ENCODE data around the gene NT5DC3.

The NT5DC3 gene

DNA sequence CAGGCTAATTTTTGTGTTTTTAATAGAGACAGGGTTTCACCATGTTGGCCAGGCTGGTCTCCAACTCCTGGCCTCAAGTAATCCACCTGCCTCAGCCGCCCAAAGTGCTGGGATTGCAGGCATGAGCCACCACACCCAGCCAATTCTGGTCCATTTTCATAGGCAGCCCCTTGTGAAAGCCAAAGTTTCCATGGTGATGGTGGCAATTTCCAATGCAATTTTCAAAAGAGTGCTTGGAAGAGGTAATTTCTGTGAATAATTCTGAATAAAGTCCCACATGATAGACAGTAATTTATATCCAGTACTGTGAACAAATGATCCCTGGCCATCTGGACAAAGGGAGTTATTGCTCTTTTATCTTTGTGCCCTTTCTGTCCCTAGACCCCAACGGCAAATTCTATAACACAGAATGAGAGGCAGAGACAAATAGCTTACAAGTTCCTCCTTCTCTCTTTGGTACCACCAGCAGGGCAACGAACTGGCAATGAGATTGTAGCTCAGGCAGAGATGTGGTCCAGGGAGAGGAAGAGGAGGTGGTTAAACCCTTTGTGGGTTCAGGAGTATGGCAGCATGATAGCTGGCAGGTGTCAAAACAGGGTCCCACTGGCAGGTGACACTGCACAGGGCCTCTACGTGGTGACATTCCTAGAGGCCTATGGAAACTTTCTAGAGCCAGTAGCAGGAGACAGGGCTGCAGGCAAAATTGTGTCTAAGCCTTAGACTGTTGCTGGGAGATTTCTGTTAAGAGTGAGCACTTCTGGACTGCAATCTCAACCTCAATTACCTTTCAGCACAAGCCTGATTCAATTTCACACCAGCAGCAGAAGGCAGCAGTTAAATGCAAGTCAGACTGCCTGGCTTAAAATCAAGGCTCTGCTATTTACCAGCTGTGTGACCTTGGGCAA is 46.5 kb downstream of the NT5DC3 start:
- TF ChIP-seq, protein P1, sequence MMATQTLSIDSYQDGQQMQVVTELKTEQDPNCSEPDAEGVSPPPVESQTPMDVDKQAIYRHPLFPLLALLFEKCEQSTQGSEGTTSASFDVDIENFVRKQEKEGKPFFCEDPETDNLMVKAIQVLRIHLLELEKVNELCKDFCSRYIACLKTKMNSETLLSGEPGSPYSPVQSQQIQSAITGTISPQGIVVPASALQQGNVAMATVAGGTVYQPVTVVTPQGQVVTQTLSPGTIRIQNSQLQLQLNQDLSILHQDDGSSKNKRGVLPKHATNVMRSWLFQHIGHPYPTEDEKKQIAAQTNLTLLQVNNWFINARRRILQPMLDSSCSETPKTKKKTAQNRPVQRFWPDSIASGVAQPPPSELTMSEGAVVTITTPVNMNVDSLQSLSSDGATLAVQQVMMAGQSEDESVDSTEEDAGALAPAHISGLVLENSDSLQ (IDR thresholded peaks at IDR 0.05) = no peak
- TF ChIP-seq SP1 (IDR thresholded peaks at IDR 0.05) (no peak), FOXK2 (IDR thresholded peaks at IDR 0.05) (no peak)
- CTCF ChIA-PET = no interaction called here
- POLR2A ChIA-PET = no interaction called here
- DNase-seq (ENCODE audit: extremely low spot score) = no peak

DNA sequence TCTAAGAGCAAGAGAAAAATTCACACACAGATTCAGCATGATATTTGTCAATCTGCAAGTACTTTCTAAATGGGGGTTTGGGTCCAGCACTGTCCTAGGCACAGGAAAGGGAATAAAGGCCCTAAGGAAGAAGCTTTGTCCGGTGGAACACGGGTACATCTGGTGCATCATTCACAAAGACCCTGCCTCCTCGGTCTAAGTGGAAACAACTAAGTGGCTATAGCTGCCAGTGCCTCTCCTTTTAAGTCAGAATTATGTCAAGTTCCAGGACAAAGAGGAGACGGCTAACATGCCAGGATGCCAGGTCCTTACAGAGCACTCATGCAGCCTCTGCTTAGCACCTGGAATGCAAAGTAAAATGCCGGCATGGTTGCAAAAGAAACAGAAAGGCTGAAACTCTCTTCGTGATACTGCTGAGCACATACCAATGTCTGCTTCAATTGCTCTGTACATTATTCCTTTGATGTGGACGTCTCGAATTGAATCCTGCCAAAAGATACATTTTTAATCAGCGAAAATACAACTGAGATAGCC is 47.5 kb downstream of the NT5DC3 start:
- CTCF ChIA-PET = no interaction called here
- no peak for DNase-seq (ENCODE audit: extremely low spot score)
- POLR2A ChIA-PET = no interaction called here
- no peak for TF ChIP-seq NFRKB (IDR thresholded peaks at IDR 0.05)
- no peak for TF ChIP-seq SP1 (IDR thresholded peaks at IDR 0.05)
- TF ChIP-seq BHLHE40 (IDR thresholded peaks at IDR 0.05; ENCODE audit: borderline replicate concordance) = no peak
- no peak for TF ChIP-seq ELF4 (IDR thresholded peaks at IDR 0.05)
- no peak for TF ChIP-seq LEF1 (IDR thresholded peaks at IDR 0.05; ENCODE audit: borderline replicate concordance)
- TF ChIP-seq L3MBTL2 (conservative IDR thresholded peaks at IDR 0.05) = no peak
- TF ChIP-seq ARNT (IDR thresholded peaks at IDR 0.05) = no peak
- TF ChIP-seq HDGF (IDR thresholded peaks at IDR 0.05; ENCODE audit: borderline replicate concordance) = no peak
- no peak for TF ChIP-seq TARDBP (IDR thresholded peaks at IDR 0.05)
- TF ChIP-seq FOXM1 (IDR thresholded peaks at IDR 0.05; ENCODE audit: borderline replicate concordance) = no peak
- TF ChIP-seq FOXA1 (IDR thresholded peaks at IDR 0.05) = no peak
- no peak for TF ChIP-seq ZNF384 (IDR thresholded peaks at IDR 0.05)
- TF ChIP-seq, protein P1 (IDR thresholded peaks at IDR 0.05) = no peak

DNA sequence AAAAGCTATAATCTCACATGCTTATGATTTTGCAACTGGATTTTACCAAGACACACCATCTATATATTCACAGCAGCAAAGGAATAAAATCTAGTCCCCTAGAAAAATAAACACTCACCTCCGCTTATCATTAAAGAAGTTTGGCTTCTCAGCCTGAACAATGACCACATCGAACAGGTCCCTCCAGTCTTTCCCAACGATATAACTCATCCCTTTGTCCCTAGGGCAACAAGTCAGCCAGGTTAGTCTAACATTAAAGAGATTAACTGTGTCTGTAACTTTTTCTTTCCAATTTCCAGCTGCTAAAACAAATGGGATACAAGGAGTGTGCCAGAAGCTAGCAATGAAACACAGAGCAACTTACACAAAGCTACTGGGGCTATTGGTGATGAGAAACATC is 48.0 kb downstream of the NT5DC3 start:
- no peak for TF ChIP-seq SUZ12 (IDR thresholded peaks at IDR 0.05)
- CTCF ChIA-PET = no interaction called here
- no peak for DNase-seq (ENCODE audit: extremely low spot score)
- POLR2A ChIA-PET = no interaction called here

DNA sequence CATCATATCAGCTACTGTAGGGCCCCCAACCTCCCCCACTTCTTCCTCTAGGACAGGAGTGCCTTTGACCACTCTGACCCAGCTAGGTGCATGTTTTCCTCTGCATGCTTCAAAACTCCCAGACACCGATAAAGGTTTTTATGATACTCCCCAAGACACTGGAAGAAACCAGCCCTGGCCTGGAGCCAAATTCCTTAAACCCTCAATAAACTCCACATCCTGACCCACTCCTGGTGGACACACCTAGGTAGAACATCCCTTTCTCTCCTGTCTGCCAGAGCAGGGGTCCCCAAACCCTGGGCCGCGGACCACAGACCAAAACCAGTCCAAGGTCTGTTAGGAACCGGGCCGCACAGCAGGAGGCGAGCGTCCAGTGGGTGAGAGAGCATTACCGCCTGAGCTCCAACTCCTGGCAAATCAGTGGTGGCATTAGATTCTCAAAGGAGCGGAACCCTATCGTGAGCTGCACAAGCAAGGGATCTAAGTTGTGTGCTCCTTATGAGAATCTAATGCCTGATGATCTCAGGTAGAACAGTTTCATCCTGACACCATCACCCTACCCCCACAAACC is 49.6 kb downstream of the NT5DC3 start:
- TF ChIP-seq SP1 (IDR thresholded peaks at IDR 0.05) = no peak
- POLR2A ChIA-PET = no interaction called here
- CTCF ChIA-PET = no interaction called here
- no peak for DNase-seq (ENCODE audit: extremely low spot score)

DNA sequence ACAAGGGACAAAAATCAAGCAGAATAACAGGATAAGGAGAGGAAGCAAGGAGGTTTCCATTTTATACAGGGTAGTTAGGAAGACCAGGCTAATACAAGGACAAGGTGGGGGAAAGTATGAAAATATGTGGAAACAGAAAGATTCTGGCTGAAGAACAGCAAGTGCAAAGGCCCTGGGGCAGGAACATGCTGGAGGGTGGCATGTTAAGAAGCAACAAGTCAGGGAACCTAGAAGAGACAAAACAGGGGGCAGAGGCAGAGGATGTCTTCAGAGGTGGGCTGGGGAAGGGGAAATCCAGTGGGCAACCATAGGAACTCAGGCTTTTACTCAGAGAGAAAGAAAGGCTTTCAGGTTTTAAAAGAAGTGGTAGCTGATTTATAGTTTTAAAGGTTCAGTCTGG is 54.8 kb downstream of the NT5DC3 start:
- ChIA-PET CTCF (no interaction called here), POLR2A (no interaction called here)
- no peak for DNase-seq (ENCODE audit: extremely low spot score)
- TF ChIP-seq NFRKB (IDR thresholded peaks at IDR 0.05) (no peak), HDGF (IDR thresholded peaks at IDR 0.05; ENCODE audit: borderline replicate concordance) (no peak), FOXK2 (IDR thresholded peaks at IDR 0.05) (no peak)

DNA sequence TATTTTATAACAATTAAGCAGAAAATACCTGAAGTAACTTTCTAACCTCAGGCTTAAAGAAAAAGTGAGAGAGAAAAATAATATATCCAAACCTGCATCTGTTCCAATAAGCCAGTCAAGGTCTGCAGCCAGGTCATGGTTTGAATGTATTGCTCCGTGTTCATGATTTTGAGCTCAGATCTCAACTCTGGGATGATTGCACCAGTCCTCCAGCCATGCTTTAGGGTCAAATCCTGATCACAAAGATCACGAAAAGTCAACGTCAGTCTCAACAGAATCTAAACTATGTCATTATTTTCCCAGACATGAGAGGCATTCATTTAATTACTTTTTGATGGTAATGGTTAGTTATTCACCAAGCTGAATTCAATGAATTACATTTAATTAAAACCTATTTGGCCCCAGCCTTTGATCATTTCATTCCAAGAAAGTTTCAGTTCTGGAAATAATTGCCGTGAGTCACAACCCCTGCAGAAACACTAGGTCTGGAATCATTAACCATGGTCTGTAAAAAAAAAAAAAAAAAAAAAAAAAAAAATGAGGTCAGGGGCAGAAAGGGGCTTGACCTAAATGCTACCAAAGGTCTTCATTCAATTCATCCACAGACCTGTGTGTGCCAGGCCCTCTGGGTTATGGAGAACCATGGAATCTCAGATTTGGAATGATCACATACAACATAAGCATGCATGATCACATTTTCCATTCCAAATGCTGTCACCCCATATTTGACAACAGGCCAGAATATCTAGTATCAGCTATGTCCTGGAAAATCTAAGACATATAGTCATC is 55.6 kb downstream of the NT5DC3 start:
- POLR2A ChIA-PET = no interaction called here
- TF ChIP-seq LEF1 (IDR thresholded peaks at IDR 0.05; ENCODE audit: borderline replicate concordance) (no peak), FOXK2 (IDR thresholded peaks at IDR 0.05) (no peak), FOXA1 (IDR thresholded peaks at IDR 0.05) (no peak), ELF4 (IDR thresholded peaks at IDR 0.05) (no peak), HDGF (IDR thresholded peaks at IDR 0.05; ENCODE audit: borderline replicate concordance) (no peak)
- DNase-seq (ENCODE audit: extremely low spot score) = no peak
- CTCF ChIA-PET = no interaction called here

DNA sequence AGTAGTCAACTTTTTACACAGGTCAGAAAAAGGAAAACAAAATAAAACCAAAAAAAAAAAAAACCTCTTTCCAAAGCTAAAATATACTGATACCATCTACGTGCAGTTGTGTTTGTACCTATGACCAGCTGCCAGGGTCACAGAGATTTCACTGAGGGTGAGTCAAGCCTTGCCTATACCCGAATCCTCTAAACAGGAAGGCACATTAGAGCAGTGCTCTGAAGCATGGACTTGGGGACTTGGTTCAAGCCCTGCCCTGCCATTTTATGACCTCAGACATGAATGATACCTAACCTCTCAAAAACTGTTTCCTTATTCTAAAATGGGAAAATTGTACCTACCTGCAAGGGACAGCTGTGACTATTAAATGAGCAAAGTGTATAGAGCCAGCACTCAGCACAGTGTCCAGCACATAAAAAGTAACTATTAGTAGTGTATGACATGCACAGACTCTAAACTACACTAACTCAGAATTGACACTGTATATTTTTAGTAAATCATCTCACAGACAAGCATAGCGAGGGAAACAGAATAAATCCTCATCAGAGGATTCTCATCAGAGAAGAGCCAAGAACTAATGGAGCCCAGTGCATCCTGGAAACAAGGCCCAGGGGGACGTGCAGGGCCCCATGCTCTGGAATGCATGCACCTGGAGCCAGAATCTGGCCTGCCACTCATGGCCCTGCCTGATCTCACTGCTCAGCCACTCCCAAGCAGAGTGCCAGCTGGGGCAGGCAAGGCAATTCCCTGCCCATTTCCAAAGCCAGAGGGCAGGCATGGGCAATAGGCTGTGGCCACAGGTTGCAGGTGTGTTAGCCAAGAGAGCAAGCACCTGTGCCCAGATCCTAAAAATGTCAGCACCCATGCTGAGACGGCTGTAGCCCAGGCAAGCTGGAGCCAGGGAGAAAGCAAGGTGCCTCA is 57.0 kb downstream of the NT5DC3 start:
- TF ChIP-seq NFRKB (IDR thresholded peaks at IDR 0.05) (no peak), ELF4 (IDR thresholded peaks at IDR 0.05) (no peak), SUZ12 (IDR thresholded peaks at IDR 0.05) (no peak), ZNF384 (IDR thresholded peaks at IDR 0.05) (no peak), HDGF (IDR thresholded peaks at IDR 0.05; ENCODE audit: borderline replicate concordance) (no peak), ARNT (IDR thresholded peaks at IDR 0.05) (no peak), FOXK2 (IDR thresholded peaks at IDR 0.05) (no peak), FOXM1 (IDR thresholded peaks at IDR 0.05; ENCODE audit: borderline replicate concordance) (no peak), TARDBP (IDR thresholded peaks at IDR 0.05) (no peak), SP1 (IDR thresholded peaks at IDR 0.05) (no peak)
- POLR2A ChIA-PET = no interaction called here
- DNase-seq (ENCODE audit: extremely low spot score) = no peak
- CTCF ChIA-PET = no interaction called here

Measured in HEK293T (cell line).